WTC11 (cell line): ENCODE measurements around the gene UTP11. TPM values are rescaled to one million over a fixed set of nuclear protein-coding genes. Genes with fewer than 3 reads are reported as not detected.

ENCODE experiments used
- ATAC-seq: fragments of 200-7000 bp; cut with Tn5 transposase; 2 replicates; pipeline ENCODE4 v1.10.0; 2021; ENCODE audit warnings: mild to moderate bottlenecking, moderate library complexity
- CTCF ChIA-PET: fragments of 300-600 bp; sonication (Branson Sonifier 250); formaldehyde crosslinking; loops from one replicate; lab custom pipeline; 2021; ENCODE audit warnings: antibody characterized with exemption; lab: Charles Lee
- POLR2A ChIA-PET: fragments of 350-600 bp; sonication (Branson Sonifier 250); formaldehyde crosslinking; loops from one replicate; lab custom pipeline; 2021; ENCODE audit warnings: antibody characterized with exemption; lab: Charles Lee
- DNase-seq: peaks from one replicate; pipeline ENCODE4 v3.0.0; 2021; ENCODE audit warnings: low spot score
- H3K27ac Mint-ChIP-seq: 2 replicates; pipeline ENCODE4 v1.8.0; 2021; ENCODE audit warnings: mixed read lengths
- H3K27me3 Mint-ChIP-seq: 2 replicates; pipeline ENCODE4 v1.8.0; 2021; ENCODE audit warnings: low read depth, mild to moderate bottlenecking, moderate library complexity, mixed read lengths
- H3K36me3 Mint-ChIP-seq: 2 replicates; pipeline ENCODE4 v1.8.0; 2021; ENCODE audit warnings: mixed read lengths
- H3K4me1 Mint-ChIP-seq: 2 replicates; pipeline ENCODE4 v1.8.0; 2022; ENCODE audit warnings: mixed read lengths
- H3K4me3 Mint-ChIP-seq: 2 replicates; pipeline ENCODE4 v1.8.0; 2021; ENCODE audit warnings: mild to moderate bottlenecking, moderate library complexity, mixed read lengths
- H3K9me3 Mint-ChIP-seq: 2 replicates; pipeline ENCODE4 v1.8.0; 2021; ENCODE audit warnings: mixed read lengths
- CBFB ChIP-seq: sonication (generic); formaldehyde crosslinking; IDR thresholded peaks from 2 replicates; pipeline ENCODE4 v1.8.1; 2022; ENCODE audit warnings: mild to moderate bottlenecking, low read depth, missing genetic modification reagents
- CREB1 ChIP-seq: sonication (generic); formaldehyde crosslinking; IDR thresholded peaks from 2 replicates; pipeline ENCODE4 v1.8.0; 2023; ENCODE audit warnings: mild to moderate bottlenecking, missing genetic modification reagents
- ESRRA ChIP-seq: sonication (generic); formaldehyde crosslinking; IDR thresholded peaks from 2 replicates; pipeline ENCODE4 v1.8.1; 2022; ENCODE audit warnings: mild to moderate bottlenecking, missing genetic modification reagents, borderline replicate concordance
- GABPB1 ChIP-seq: sonication (generic); formaldehyde crosslinking; IDR thresholded peaks from 2 replicates; pipeline ENCODE4 v1.8.1; 2023; ENCODE audit warnings: mild to moderate bottlenecking, missing genetic modification reagents
- JAZF1 ChIP-seq: fragments of 250-450 bp; sonication (Bioruptor Pico); IDR thresholded peaks from 2 replicates; pipeline ENCODE4 v1.9.0; 2021; ENCODE audit warnings: moderate library complexity, mild to moderate bottlenecking, inconsistent platforms
- KAT7 ChIP-seq: sonication (generic); formaldehyde crosslinking; IDR thresholded peaks from 2 replicates; pipeline ENCODE4 v1.8.1; 2023; ENCODE audit warnings: missing genetic modification reagents, mild to moderate bottlenecking, borderline replicate concordance
- SOX15 ChIP-seq: fragments of 250-450 bp; sonication (Bioruptor Pico); IDR thresholded peaks from 2 replicates; pipeline ENCODE4 v1.9.0; 2021; ENCODE audit warnings: mild to moderate bottlenecking
- ZNF121 ChIP-seq: sonication (generic); formaldehyde crosslinking; IDR thresholded peaks from 2 replicates; pipeline ENCODE4 v1.8.0; 2023; ENCODE audit warnings: missing genetic modification reagents
- ZNF396 ChIP-seq: fragments of 250-450 bp; sonication (Bioruptor Pico); IDR thresholded peaks from 2 replicates; pipeline ENCODE4 v1.8.0; 2021; ENCODE audit warnings: mild to moderate bottlenecking, moderate library complexity, borderline replicate concordance
- ZNF671 ChIP-seq: fragments of 250-450 bp; sonication (Bioruptor Pico); IDR thresholded peaks from 2 replicates; pipeline ENCODE4 v1.8.0; 2021; ENCODE audit warnings: mild to moderate bottlenecking
- total RNA-seq: library from RNA; stranded (reverse); gene quantifications from 3 replicates; pipeline ENCODE4 v1.2.3, GENCODE V29; 2021
- TF ChIP-seq, protein P1 (sequence below): sonication (generic); formaldehyde crosslinking; IDR thresholded peaks from 2 replicates; pipeline ENCODE4 v1.8.1; 2023; ENCODE audit warnings: mild to moderate bottlenecking, missing genetic modification reagents, moderate library complexity
- TF ChIP-seq, protein P2 (sequence below): sonication (generic); formaldehyde crosslinking; IDR thresholded peaks from 2 replicates; pipeline ENCODE4 v1.8.0; 2022; ENCODE audit warnings: missing genetic modification reagents

The UTP11 gene
- total RNA-seq, 1 experiment from 2014 or later, result 42.2 TPM

DNA sequence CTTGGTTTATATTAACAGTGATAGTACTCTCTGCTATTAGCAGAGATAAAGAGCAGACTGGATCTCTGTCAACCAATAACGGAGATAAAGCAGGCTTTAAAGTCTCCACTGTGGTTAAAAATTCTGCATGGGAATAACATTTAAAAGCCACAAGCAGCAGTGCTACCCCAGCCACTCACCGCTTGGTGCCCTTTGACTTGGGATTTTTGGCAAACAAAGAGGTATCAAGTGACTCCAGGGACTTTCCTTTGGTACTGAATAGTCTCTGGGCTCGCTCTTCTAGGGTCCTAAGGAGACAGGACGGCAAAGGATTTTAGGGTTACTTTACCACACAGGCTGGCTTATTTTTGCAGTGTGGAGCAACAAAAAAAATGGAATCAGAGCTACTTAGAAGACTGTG lies 34.0 kb upstream of the UTP11 start (continued):
- TF ChIP-seq, protein P1, sequence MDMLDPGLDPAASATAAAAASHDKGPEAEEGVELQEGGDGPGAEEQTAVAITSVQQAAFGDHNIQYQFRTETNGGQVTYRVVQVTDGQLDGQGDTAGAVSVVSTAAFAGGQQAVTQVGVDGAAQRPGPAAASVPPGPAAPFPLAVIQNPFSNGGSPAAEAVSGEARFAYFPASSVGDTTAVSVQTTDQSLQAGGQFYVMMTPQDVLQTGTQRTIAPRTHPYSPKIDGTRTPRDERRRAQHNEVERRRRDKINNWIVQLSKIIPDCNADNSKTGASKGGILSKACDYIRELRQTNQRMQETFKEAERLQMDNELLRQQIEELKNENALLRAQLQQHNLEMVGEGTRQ (CRISPR knock-in tag), result no peak
- TF ChIP-seq CBFB (CRISPR knock-in tag) (no peak), SOX15 (CRISPR knock-in tag) (no peak)
- TF ChIP-seq, all 79 proteins: peak for 0

DNA sequence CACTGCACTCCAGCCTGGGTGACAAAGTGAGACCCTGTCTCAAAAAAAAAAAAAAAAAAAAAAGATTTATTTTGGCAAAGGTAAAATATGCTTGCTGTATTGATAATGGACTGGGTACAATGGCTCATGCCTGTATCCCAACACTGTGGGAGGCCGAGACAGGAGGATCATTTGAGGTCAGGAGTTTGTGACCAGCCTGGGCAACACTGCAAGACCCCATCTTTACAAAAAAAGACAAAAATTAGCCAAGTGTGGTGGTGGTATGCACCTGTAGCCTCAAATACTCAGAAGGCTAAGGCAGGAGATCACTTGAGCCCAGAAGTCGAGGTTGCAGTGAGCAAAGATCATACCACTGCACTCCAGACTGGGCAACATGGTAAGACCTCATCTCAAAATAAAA lies 29.0 kb upstream of the UTP11 start:
- peaks cover 3% of the 10 kb centered on the region; the same call in 1 of the 2 replicates for H3K4me1 Mint-ChIP-seq
- DNase-seq (no peak), ATAC-seq (no peak)
- no peaks in the 10 kb centered on the region for H3K9me3 Mint-ChIP-seq
- H3K27ac Mint-ChIP-seq, result no peak overlapping the region
- peaks cover 78% of the 10 kb centered on the region for H3K36me3 Mint-ChIP-seq
- no peak overlapping the region for H3K4me3 Mint-ChIP-seq
- ChIA-PET POLR2A (no interaction called here), CTCF (no interaction called here)
- no peaks in the 10 kb centered on the region for H3K27me3 Mint-ChIP-seq
- TF ChIP-seq ZNF121 (CRISPR knock-in tag), result peak; percentile 70; the same call in 1 of the 2 replicates
- no peak for TF ChIP-seq CREB1 (CRISPR knock-in tag)

DNA sequence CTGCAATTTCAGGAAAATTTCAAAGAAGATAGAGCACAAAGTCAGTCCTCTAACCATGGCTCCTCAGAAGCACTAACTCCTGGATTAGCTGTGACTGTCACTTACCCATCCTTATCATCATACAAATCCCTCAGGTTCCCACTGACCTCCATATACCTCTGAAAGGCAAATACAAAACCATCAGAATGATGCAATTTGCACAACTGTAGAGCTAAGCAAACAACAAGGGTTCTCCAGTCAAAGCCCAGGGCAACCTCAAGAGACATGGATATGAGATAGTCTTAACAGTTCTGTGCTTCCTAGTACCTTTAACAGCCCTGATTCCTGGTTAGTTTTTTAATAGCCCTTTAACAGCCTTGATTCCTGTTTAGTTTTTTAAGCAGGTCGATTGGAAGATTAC lies 24.9 kb upstream of the UTP11 start:
- Mint-ChIP-seq H3K9me3 (no peaks in the 10 kb centered on the region), H3K4me3 (peak overlapping the region; percentile 87; the same call in 1 of the 2 replicates), H3K36me3 (peaks cover 41% of the 10 kb centered on the region), H3K27me3 (no peaks in the 10 kb centered on the region), H3K4me1 (peaks cover 12% of the 10 kb centered on the region), H3K27ac (no peak overlapping the region; the same call in 1 of the 2 replicates)
- DNase-seq (no peak), ATAC-seq (no peak)
- CTCF ChIA-PET, result no interaction called here
- POLR2A ChIA-PET, result interaction anchor here (0.5 kb wide), 1 partner anchor 225 kb away, joined by 6 read pairs; no protein-coding TSS in a partner anchor
- TF ChIP-seq GABPB1 (CRISPR knock-in tag), result peak; percentile 93
- no peak for TF ChIP-seq ZNF396 (CRISPR knock-in tag)

DNA sequence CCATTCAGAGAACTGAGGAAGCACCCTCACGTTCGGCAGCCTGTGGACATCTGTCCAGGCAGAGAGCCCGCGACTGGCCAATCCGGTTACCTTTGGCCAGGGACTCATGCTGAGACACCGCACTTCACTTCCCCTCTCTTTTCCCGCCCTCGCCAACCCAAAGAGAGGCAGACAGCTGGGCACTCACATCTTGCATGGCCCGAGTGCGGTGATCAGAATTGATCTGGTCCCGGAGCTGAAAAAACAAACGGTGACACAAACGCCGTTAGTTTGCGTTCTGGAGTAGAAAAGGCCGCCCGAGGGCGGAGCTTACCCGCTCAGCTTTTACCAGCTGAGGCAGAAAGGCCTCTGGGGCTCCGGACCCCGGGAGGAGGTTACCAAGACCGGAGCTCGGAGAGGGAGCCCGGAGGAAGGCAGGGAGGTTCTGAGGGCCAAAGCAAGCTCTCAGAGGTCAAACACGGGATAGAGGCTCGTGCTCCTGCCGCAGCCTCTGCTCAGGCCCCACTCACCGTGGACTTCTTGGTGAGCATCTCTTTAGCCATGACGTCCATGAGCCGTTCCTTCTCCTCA lies 23.1 kb upstream of the UTP11 start:
- H3K9me3 Mint-ChIP-seq, result no peaks in the 10 kb centered on the region
- peak overlapping the region; percentile 53 for H3K27ac Mint-ChIP-seq
- ChIA-PET POLR2A (interaction anchor here (0.6 to 1.1 kb wide), 3 partner anchors 10 to 24 kb away, joined by 3 to 4 read pairs (median 3); partner anchors contain the start of gene UTP11), CTCF (interaction anchor here (0.9 to 1.8 kb wide), 10 partner anchors 12 to 846 kb away, joined by 3 to 13 read pairs (median 6); partner anchors contain the start of genes MTF1 and UTP11)
- peak overlapping the region; percentile 87 for H3K4me3 Mint-ChIP-seq
- peaks cover 32% of the 10 kb centered on the region for H3K36me3 Mint-ChIP-seq
- peak; percentile 7 for ATAC-seq
- 0 out of 2 replicates have a peak, but pooled peaks have one; percentile 15 for TF ChIP-seq KAT7 (CRISPR knock-in tag)
- no peak for TF ChIP-seq JAZF1 (CRISPR knock-in tag)
- TF ChIP-seq, protein P2, sequence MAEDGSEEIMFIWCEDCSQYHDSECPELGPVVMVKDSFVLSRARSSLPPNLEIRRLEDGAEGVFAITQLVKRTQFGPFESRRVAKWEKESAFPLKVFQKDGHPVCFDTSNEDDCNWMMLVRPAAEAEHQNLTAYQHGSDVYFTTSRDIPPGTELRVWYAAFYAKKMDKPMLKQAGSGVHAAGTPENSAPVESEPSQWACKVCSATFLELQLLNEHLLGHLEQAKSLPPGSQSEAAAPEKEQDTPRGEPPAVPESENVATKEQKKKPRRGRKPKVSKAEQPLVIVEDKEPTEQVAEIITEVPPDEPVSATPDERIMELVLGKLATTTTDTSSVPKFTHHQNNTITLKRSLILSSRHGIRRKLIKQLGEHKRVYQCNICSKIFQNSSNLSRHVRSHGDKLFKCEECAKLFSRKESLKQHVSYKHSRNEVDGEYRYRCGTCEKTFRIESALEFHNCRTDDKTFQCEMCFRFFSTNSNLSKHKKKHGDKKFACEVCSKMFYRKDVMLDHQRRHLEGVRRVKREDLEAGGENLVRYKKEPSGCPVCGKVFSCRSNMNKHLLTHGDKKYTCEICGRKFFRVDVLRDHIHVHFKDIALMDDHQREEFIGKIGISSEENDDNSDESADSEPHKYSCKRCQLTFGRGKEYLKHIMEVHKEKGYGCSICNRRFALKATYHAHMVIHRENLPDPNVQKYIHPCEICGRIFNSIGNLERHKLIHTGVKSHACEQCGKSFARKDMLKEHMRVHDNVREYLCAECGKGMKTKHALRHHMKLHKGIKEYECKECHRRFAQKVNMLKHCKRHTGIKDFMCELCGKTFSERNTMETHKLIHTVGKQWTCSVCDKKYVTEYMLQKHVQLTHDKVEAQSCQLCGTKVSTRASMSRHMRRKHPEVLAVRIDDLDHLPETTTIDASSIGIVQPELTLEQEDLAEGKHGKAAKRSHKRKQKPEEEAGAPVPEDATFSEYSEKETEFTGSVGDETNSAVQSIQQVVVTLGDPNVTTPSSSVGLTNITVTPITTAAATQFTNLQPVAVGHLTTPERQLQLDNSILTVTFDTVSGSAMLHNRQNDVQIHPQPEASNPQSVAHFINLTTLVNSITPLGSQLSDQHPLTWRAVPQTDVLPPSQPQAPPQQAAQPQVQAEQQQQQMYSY (CRISPR knock-in tag), result no peak
- no peak for TF ChIP-seq ZNF396 (CRISPR knock-in tag)
- 0 out of 2 replicates have a peak, but pooled peaks have one; percentile 14 for TF ChIP-seq ESRRA (CRISPR knock-in tag)
- no peak for TF ChIP-seq ZNF671 (CRISPR knock-in tag)
- no peaks in the 10 kb centered on the region for H3K27me3 Mint-ChIP-seq
- peaks cover 12% of the 10 kb centered on the region for H3K4me1 Mint-ChIP-seq
- DNase-seq, result no peak
